CD14-positive monocyte (primary cell): ENCODE data around the gene ACVR1B. TPM values are rescaled to one million over a fixed set of nuclear protein-coding genes. Genes with fewer than 3 reads are reported as not detected.
A peak's percentile ranks its signal among the peaks of the same experiment; 100 is the strongest.

ENCODE experiments used
- DNase-seq, 3 donors: peaks; one replicate each; pipeline ENCODE4 v3.0.0-alpha.2; 2011 to 2022
- H2AFZ ChIP-seq: 2 replicates; pipeline ENCODE4 v1.6.0; 2012; ENCODE audit warnings: mild to moderate bottlenecking, low read depth, low read length, inconsistent platforms; ENCODE audit not compliant: insufficient read depth, poor library complexity, severe bottlenecking
- H3K27ac ChIP-seq, 2 donors: 1 replicate in 1 of 2; 2 replicates in 1 of 2; pipeline ENCODE4 v1.5.1; 2012 to 2013; ENCODE audit warnings: low read length in 2 of 2, control low read depth in 1 of 2, inconsistent platforms in 1 of 2, low read depth in 1 of 2, mild to moderate bottlenecking in 1 of 2
- H3K27me3 ChIP-seq, 2 donors: one replicate each; pipeline versions ENCODE4 v1.6.0 to v1.6.1; 2011 to 2013; ENCODE audit warnings: low read length in 2 of 2; ENCODE audit not compliant: control insufficient read depth in 2 of 2, insufficient read depth in 2 of 2
- H3K36me3 ChIP-seq, 2 donors: replicated peaks in 1 of 2; 1 replicate in 1 of 2; 2 replicates in 1 of 2; pipeline versions ENCODE4 v1.5.1 to v1.6.1; 2012 to 2013; ENCODE audit warnings: low read length in 2 of 2, control low read depth in 1 of 2, inconsistent platforms in 1 of 2, mild to moderate bottlenecking in 1 of 2; ENCODE audit not compliant: insufficient read depth in 2 of 2, control insufficient read depth in 1 of 2
- H3K4me1 ChIP-seq, 2 donors: 1 replicate in 1 of 2; 2 replicates in 1 of 2; pipeline versions ENCODE4 v1.5.1 to v1.6.1; 2012 to 2013; ENCODE audit warnings: low read length in 2 of 2, control low read depth in 1 of 2, inconsistent platforms in 1 of 2, mild to moderate bottlenecking in 1 of 2, moderate library complexity in 1 of 2; ENCODE audit not compliant: insufficient read depth in 2 of 2, control insufficient read depth in 1 of 2
- H3K4me2 ChIP-seq: replicated peaks from 2 replicates; pipeline ENCODE3; 2012; ENCODE audit warnings: low read length, moderate library complexity, mild to moderate bottlenecking; ENCODE audit not compliant: poor library complexity, severe bottlenecking; ENCODE audit errors: extremely low read depth
- H3K4me3 ChIP-seq, 3 experiments: fragments of 200-600 bp in 1 of 3; sonication (generic) in 1 of 3; replicated peaks in 1 of 3; 1 replicate in 2 of 3; 2 replicates in 1 of 3; pipeline ENCODE4 v1.5.1; 2011 to 2013; ENCODE audit warnings: low read length in 3 of 3, mild to moderate bottlenecking in 3 of 3, control low read depth in 2 of 3, low read depth in 2 of 3, inconsistent platforms in 1 of 3, moderate library complexity in 1 of 3
- H3K79me2 ChIP-seq: 2 replicates; pipeline ENCODE4 v1.6.0; 2012; ENCODE audit warnings: mild to moderate bottlenecking, control low read depth, inconsistent platforms, low read length, moderate library complexity; ENCODE audit not compliant: insufficient read depth
- H3K9ac ChIP-seq: 2 replicates; pipeline ENCODE4 v1.6.0; 2017; ENCODE audit warnings: low read length, mild to moderate bottlenecking; ENCODE audit not compliant: insufficient read depth, poor library complexity, severe bottlenecking
- H3K9me3 ChIP-seq, 2 donors: replicated peaks in 1 of 2; 1 replicate in 1 of 2; 2 replicates in 1 of 2; pipeline versions ENCODE4 v1.5.1 to v1.6.1; 2012 to 2013; ENCODE audit warnings: low read length in 2 of 2, control low read depth in 1 of 2; ENCODE audit not compliant: control insufficient read depth in 1 of 2, insufficient read depth in 1 of 2
- H4K20me1 ChIP-seq: 2 replicates; pipeline ENCODE4 v1.6.0; 2012; ENCODE audit warnings: mild to moderate bottlenecking, low read length, control low read depth, moderate library complexity; ENCODE audit not compliant: insufficient read depth
- H3K27ac Mint-ChIP-seq, 7 donors: one replicate each; pipeline ENCODE4 v1.8.0; 2020; ENCODE audit warnings: mild to moderate bottlenecking in 7 of 7, mixed read lengths in 7 of 7, moderate library complexity in 6 of 7, inconsistent platforms in 2 of 7
- H3K27me3 Mint-ChIP-seq, 3 donors: one replicate each; pipeline ENCODE4 v1.8.0; 2021 to 2022; ENCODE audit warnings: low read depth in 3 of 3, mild to moderate bottlenecking in 3 of 3, mixed read lengths in 3 of 3, moderate library complexity in 3 of 3, inconsistent platforms in 1 of 3
- H3K36me3 Mint-ChIP-seq, 2 donors: one replicate each; pipeline ENCODE4 v1.8.0; 2020; ENCODE audit warnings: mixed read lengths in 2 of 2, inconsistent platforms in 1 of 2, mild to moderate bottlenecking in 1 of 2
- H3K4me1 Mint-ChIP-seq: one replicate; pipeline ENCODE4 v1.8.0; 2020; ENCODE audit warnings: mild to moderate bottlenecking, mixed read lengths
- H3K4me3 Mint-ChIP-seq, 2 donors: one replicate each; pipeline ENCODE4 v1.8.0; 2020; ENCODE audit warnings: mild to moderate bottlenecking in 2 of 2, mixed read lengths in 2 of 2, moderate library complexity in 1 of 2
- H3K9me3 Mint-ChIP-seq, 7 donors: one replicate each; pipeline ENCODE4 v1.8.0; 2020 to 2022; ENCODE audit warnings: mixed read lengths in 7 of 7, mild to moderate bottlenecking in 6 of 7, moderate library complexity in 6 of 7, inconsistent platforms in 2 of 7
- WGBS: methylation state at CpG from one replicate; pipeline ENCODE4 v1.1.5; 2013; ENCODE audit warnings: missing lambda C conversion rate; ENCODE audit not compliant: insufficient coverage; 5-methylcytosine and 5-hydroxymethylcytosine counted together
- intact Hi-C, 2 donors: fragments of 100-400 bp; cut with micrococcal nuclease; formaldehyde crosslinking; loops; one replicate each; pipeline versions ENCODE4 v1.15.0 to v1.15.1; 2023
- polyA plus RNA-seq, 3 donors: library from polyadenylated mRNA; depleted of rRNA in 1 of 3; unstranded in 2 of 3; stranded (reverse) in 1 of 3; fragments of 300-500 nt in 2 of 3; fragments of >200 nt in 1 of 3; fragmentation: Illumina TruSeq in 2 of 3; gene quantifications; 1 replicate in 2 of 3; 2 replicates in 1 of 3; pipeline ENCODE4 v1.2.3, GENCODE V29; 2012 to 2021
- TF ChIP-seq, protein P1 (sequence below): fragments of 200-600 bp; IDR thresholded peaks from one replicate; pipeline ENCODE4 v1.8.0; 2022; ENCODE audit warnings: antibody characterized with exemption, mild to moderate bottlenecking

The ACVR1B gene
- polyA plus RNA-seq, 3 donors = 1.8 to 18.5 (median 3.9) TPM

DNA sequence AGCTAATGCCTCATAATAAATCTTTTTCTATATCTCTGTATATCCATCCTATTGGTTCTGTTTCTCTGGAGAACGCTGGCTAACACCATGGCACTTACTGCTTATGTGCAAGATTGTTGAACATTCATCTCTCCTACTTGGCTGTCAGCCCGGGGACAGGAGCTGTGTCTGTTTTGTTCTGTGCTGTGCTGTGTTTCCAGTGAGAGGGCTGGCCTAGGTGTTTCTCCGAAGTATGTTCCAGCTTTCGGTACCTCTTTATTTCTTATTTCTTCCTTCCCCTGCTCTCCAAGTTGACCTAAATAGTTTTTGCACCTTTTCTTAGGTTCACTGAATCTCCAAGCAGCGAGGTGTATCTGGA is 80.9 kb downstream of the ACVR1B start:
- Histone ChIP-seq H3K4me2 (peak overlapping the region; percentile 69), H4K20me1 (no peaks in the 10 kb centered on the region), H3K9me3 (no peaks in the 10 kb centered on the region), H2AFZ (no peak overlapping the region), H3K4me3 (peak overlapping the region in 1 of 3 experiments; percentile 66), H3K4me1 (peaks cover 28 to 38% of the 10 kb centered on the region in 2 donors), H3K27me3 (peaks cover 8 to 23% of the 10 kb centered on the region in 2 donors), H3K27ac (no peak overlapping the region), H3K79me2 (no peaks in the 10 kb centered on the region), H3K36me3 (no peaks in the 10 kb centered on the region), H3K9ac (no peak overlapping the region)
- TF ChIP-seq, protein P1, sequence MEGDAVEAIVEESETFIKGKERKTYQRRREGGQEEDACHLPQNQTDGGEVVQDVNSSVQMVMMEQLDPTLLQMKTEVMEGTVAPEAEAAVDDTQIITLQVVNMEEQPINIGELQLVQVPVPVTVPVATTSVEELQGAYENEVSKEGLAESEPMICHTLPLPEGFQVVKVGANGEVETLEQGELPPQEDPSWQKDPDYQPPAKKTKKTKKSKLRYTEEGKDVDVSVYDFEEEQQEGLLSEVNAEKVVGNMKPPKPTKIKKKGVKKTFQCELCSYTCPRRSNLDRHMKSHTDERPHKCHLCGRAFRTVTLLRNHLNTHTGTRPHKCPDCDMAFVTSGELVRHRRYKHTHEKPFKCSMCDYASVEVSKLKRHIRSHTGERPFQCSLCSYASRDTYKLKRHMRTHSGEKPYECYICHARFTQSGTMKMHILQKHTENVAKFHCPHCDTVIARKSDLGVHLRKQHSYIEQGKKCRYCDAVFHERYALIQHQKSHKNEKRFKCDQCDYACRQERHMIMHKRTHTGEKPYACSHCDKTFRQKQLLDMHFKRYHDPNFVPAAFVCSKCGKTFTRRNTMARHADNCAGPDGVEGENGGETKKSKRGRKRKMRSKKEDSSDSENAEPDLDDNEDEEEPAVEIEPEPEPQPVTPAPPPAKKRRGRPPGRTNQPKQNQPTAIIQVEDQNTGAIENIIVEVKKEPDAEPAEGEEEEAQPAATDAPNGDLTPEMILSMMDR = no peak
- DNase-seq = no peak
- WGBS = 6% methylated on average over 3 of the region's 5 CpGs
- H3K36me3 Mint-ChIP-seq = peaks cover 0 to 11% of the 10 kb centered on the region in 2 donors
- intact Hi-C loops = loop anchor here in 1 of 2 donors (2.0 kb wide), 1 partner anchor 18 kb away; the partner anchor contains the start of gene NR4A1
- peak overlapping the region; percentile 74 to 95 (median 83) for H3K27ac Mint-ChIP-seq
- H3K27me3 Mint-ChIP-seq = peaks cover 18 to 32% (median 19%) of the 10 kb centered on the region in 3 donors
- peak overlapping the region; percentile 66 to 67 for H3K4me3 Mint-ChIP-seq
- H3K9me3 Mint-ChIP-seq = peaks cover 0 to 3% (median 0%) of the 10 kb centered on the region in 7 donors
- peaks cover 37% of the 10 kb centered on the region for H3K4me1 Mint-ChIP-seq

DNA sequence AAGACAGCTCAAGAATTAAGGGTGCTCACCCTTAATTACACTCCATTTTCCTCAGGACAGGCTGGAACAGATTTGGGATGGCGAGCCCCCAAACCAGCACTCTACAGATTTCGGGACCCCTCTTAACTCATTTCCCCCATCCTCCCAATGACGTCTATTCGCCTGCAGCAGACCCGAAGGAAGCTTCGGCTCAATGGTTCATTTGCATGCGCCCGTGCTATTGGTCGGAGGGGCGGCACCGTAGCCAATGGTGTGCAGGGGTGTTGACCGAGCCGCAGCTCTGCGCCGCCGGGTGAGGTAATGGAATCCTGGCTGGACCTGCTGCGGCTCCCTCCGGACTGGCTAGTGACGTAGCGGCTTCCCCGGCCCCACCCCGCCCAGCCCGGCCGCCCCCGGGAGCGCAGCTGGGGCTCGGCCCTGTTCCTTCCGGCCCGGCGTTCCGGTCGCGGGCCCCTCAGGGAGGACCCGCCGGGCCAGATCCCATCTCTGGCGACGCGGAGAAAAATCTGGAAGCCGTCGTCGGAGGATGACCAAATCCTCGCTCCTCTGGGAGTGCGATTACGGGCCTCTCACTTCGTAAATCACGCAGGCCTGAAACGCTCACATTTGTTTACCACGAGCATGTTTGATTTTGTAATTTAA is 81.4 kb downstream of the ACVR1B start:
- Mint-ChIP-seq H3K4me1 (peaks cover 38% of the 10 kb centered on the region), H3K27me3 (peaks cover 21 to 36% (median 22%) of the 10 kb centered on the region in 3 donors), H3K36me3 (peaks cover 2 to 13% of the 10 kb centered on the region in 2 donors), H3K4me3 (peak overlapping the region; percentile 70 to 80), H3K9me3 (peaks cover 0 to 3% (median 0%) of the 10 kb centered on the region in 7 donors), H3K27ac (peak overlapping the region; percentile 87 to 96 (median 95))
- Histone ChIP-seq H3K9ac (peak overlapping the region; percentile 64), H3K79me2 (no peaks in the 10 kb centered on the region), H3K9me3 (no peaks in the 10 kb centered on the region), H3K36me3 (no peaks in the 10 kb centered on the region), H3K27me3 (peaks cover 8 to 28% of the 10 kb centered on the region in 2 donors), H2AFZ (no peak overlapping the region), H4K20me1 (no peaks in the 10 kb centered on the region), H3K4me2 (peak overlapping the region; percentile 69), H3K4me3 (peak overlapping the region; percentile 15 to 66 (median 31)), H3K27ac (peak overlapping the region; percentile 47 to 84), H3K4me1 (peaks cover 31 to 40% of the 10 kb centered on the region in 2 donors)
- TF ChIP-seq, protein P1 = no peak
- intact Hi-C loops = loop anchor here in 1 of 2 donors (2.0 kb wide), 1 partner anchor 18 kb away; the partner anchor contains the start of gene NR4A1
- under 1% methylated on average over 41 of the region's 48 CpGs for WGBS
- peak; percentile 92 to 97 (median 97) for DNase-seq
